GM23338 (cell line): ENCODE measurements around the gene RPEL1. TPM values are rescaled to one million over a fixed set of nuclear protein-coding genes. Genes with fewer than 3 reads are reported as not detected.
"Not testable (repeated sequence)": the region's sequence is repeated elsewhere in the genome, so short reads cannot be mapped to it uniquely, and the experiment has no call there.

Source experiments
- ATAC-seq: fragments of 200-7000 bp; cut with Tn5 transposase; 3 replicates; pipeline ENCODE4 v1.9.1; 2020
- DNase-seq: peaks from one replicate; pipeline ENCODE4 v3.0.0-alpha.2; 2015; ENCODE audit warnings: low spot score
- H2AFZ ChIP-seq: fragments of 200-600 bp; sonication (generic); 2 replicates; pipeline ENCODE4 v1.8.0; 2016; ENCODE audit warnings: antibody characterized with exemption, mild to moderate bottlenecking, moderate library complexity
- H3F3A ChIP-seq: fragments of 200-600 bp; sonication (generic); replicated peaks from 2 replicates; pipeline ENCODE4 v1.8.0; 2017; ENCODE audit warnings: antibody characterized with exemption, mixed run types, low read depth
- H3K27ac ChIP-seq: fragments of 200-600 bp; sonication (generic); 2 replicates; pipeline ENCODE4 v1.6.1; 2016; ENCODE audit warnings: low read depth
- H3K27me3 ChIP-seq: fragments of 200-600 bp; sonication (generic); 2 replicates; pipeline ENCODE4 v1.8.0; 2016; ENCODE audit warnings: mild to moderate bottlenecking, mixed run types, moderate library complexity; ENCODE audit not compliant: insufficient read depth
- H3K36me3 ChIP-seq: fragments of 200-600 bp; sonication (generic); 2 replicates; pipeline ENCODE4 v1.8.0; 2016; ENCODE audit warnings: mild to moderate bottlenecking; ENCODE audit not compliant: insufficient read depth
- H3K4me1 ChIP-seq: fragments of 200-600 bp; sonication (generic); 2 replicates; pipeline ENCODE4 v1.8.0; 2016; ENCODE audit warnings: mild to moderate bottlenecking, moderate library complexity; ENCODE audit not compliant: insufficient read depth
- H3K4me2 ChIP-seq: fragments of 200-600 bp; sonication (generic); 2 replicates; pipeline ENCODE4 v1.7.1; 2017; ENCODE audit warnings: mixed run types
- H3K4me3 ChIP-seq: fragments of 200-600 bp; sonication (generic); 2 replicates; pipeline ENCODE4 v1.6.1; 2016; ENCODE audit warnings: mixed run types
- H3K79me2 ChIP-seq: fragments of 200-600 bp; sonication (generic); replicated peaks from 2 replicates; pipeline ENCODE4 v1.8.0; 2017; ENCODE audit warnings: mild to moderate bottlenecking; ENCODE audit not compliant: insufficient read depth
- H3K9me2 ChIP-seq: fragments of 200-600 bp; sonication (generic); 2 replicates; pipeline ENCODE4 v1.8.0; 2017; ENCODE audit not compliant: insufficient read depth
- H4K20me1 ChIP-seq: fragments of 200-600 bp; sonication (generic); replicated peaks from 2 replicates; pipeline ENCODE4 v1.8.0; 2017; ENCODE audit warnings: mild to moderate bottlenecking; ENCODE audit not compliant: insufficient read depth
- H3K27ac Mint-ChIP-seq: 2 replicates; pipeline ENCODE4 v1.8.0; 2020; ENCODE audit warnings: inconsistent platforms, mild to moderate bottlenecking, moderate library complexity, mixed read lengths
- H3K27me3 Mint-ChIP-seq: 3 replicates; pipeline ENCODE4 v1.8.0; 2022; ENCODE audit warnings: low read depth, mild to moderate bottlenecking, moderate library complexity, mixed read lengths, inconsistent platforms; ENCODE audit not compliant: insufficient read depth, poor library complexity
- H3K36me3 Mint-ChIP-seq: 3 replicates; pipeline ENCODE4 v1.8.0; 2021; ENCODE audit warnings: low read depth, mild to moderate bottlenecking, inconsistent platforms, moderate library complexity, mixed read lengths
- H3K4me1 Mint-ChIP-seq: 3 replicates; pipeline ENCODE4 v1.8.0; 2020; ENCODE audit warnings: mild to moderate bottlenecking, inconsistent platforms, mixed read lengths
- H3K4me3 Mint-ChIP-seq: 3 replicates; pipeline ENCODE4 v1.8.0; 2021; ENCODE audit warnings: moderate library complexity, mild to moderate bottlenecking, inconsistent platforms, mixed read lengths
- H3K9me3 Mint-ChIP-seq: 3 replicates; pipeline ENCODE4 v1.8.0; 2020; ENCODE audit warnings: moderate library complexity, mild to moderate bottlenecking, inconsistent platforms, mixed read lengths
- ETS1 ChIP-seq: IDR thresholded peaks from 2 replicates; pipeline ENCODE4 v1.6.1; 2016; ENCODE audit warnings: antibody characterized with exemption
- EZH2 ChIP-seq: fragments of 200-600 bp; sonication (generic); IDR thresholded peaks from one replicate; pipeline ENCODE4 v1.8.0; 2017; ENCODE audit warnings: antibody characterized with exemption, mild to moderate bottlenecking, low read depth; ENCODE audit not compliant: unreplicated experiment
- POLR2AphosphoS5 ChIP-seq: IDR thresholded peaks from 2 replicates; pipeline ENCODE4 v1.6.1; 2016; ENCODE audit warnings: antibody characterized with exemption, low read depth
- STAT1 ChIP-seq: IDR thresholded peaks from one replicate; pipeline ENCODE4 v1.6.1; 2016; ENCODE audit warnings: antibody characterized with exemption; ENCODE audit not compliant: unreplicated experiment
- ZNF114 ChIP-seq: fragments of 250-450 bp; sonication (Bioruptor Pico); IDR thresholded peaks from 2 replicates; pipeline ENCODE4 v1.5.0; 2020; ENCODE audit warnings: mild to moderate bottlenecking, moderate library complexity
- ZNF462 ChIP-seq: fragments of 250-450 bp; sonication (Bioruptor Pico); IDR thresholded peaks from 2 replicates; pipeline ENCODE4 v1.5.0; 2020; ENCODE audit warnings: mild to moderate bottlenecking, moderate library complexity
- polyA plus RNA-seq: library from polyadenylated mRNA; unstranded; fragments of >200 nt; fragmentation: Nextera tagmentation; extraction: Ambion mirVana; gene quantifications from 2 replicates; pipeline ENCODE4 v1.2.1, GENCODE V29; 2016
- total RNA-seq: library from RNA; depleted of rRNA; stranded (reverse); fragments of >200 nt; shearing (Covaris generic); gene quantifications from 2 replicates; pipeline ENCODE4 v1.2.3, GENCODE V29; 2014

RPEL1 gene
- total and polyA plus RNA-seq, 2 experiments from 2014 or later, result not detected

- TF ChIP-seq ZNF462, result no peak
- TF ChIP-seq POLR2AphosphoS5, result no peak
- no peak for TF ChIP-seq STAT1
- no peak for TF ChIP-seq ETS1
- TF ChIP-seq EZH2, result no peak
- TF ChIP-seq ZNF114 (CRISPR knock-in tag), result no peak
These were observed 21.6 kb upstream of the RPEL1 start (continued) for GRCh38 chr10:103224133-103224532.

- not testable (repeated sequence) for H3K27me3 ChIP-seq, H3K4me3 Mint-ChIP-seq
These were observed 21.0 kb upstream of the RPEL1 start for GRCh38 chr10:103224721-103225120.

More at GRCh38 chr10:103224721-103225120, 21.0 kb upstream of the RPEL1 start:
- DNase-seq, H3K27ac ChIP-seq, H3K4me1 Mint-ChIP-seq, H3K4me3 ChIP-seq, H3K27me3 Mint-ChIP-seq, H3K9me2 ChIP-seq, H2AFZ ChIP-seq, H3K4me2 ChIP-seq, H3F3A ChIP-seq, ATAC-seq, H4K20me1 ChIP-seq, H3K4me1 ChIP-seq, H3K27ac Mint-ChIP-seq, H3K79me2 ChIP-seq, H3K36me3 ChIP-seq: not testable (repeated sequence)
- Mint-ChIP-seq H3K36me3 (peaks cover 24% of the 10 kb centered on the region), H3K9me3 (peaks cover 43% of the 10 kb centered on the region)
